DOHH2 (cell line): ENCODE measurements around the gene CRADD.

Source experiments
- H3F3A ChIP-seq: fragments of 200-600 bp; sonication (generic), shearing (Covaris generic); 2 replicates; pipeline ENCODE4 v1.6.0; 2016; ENCODE audit warnings: antibody characterized with exemption, mild to moderate bottlenecking; ENCODE audit not compliant: control insufficient read depth, insufficient read depth
- H3K27ac ChIP-seq: fragments of 200-600 bp; sonication (generic); 2 replicates; pipeline ENCODE4 v1.5.1; 2014; ENCODE audit warnings: low read depth, mild to moderate bottlenecking, low read length, moderate library complexity
- H3K27me3 ChIP-seq: fragments of 200-600 bp; sonication (generic); 2 replicates; pipeline ENCODE4 v1.6.1; 2014; ENCODE audit warnings: mild to moderate bottlenecking, low read length, mixed read lengths; ENCODE audit not compliant: control insufficient read depth
- H3K36me3 ChIP-seq: fragments of 200-600 bp; sonication (generic); 2 replicates; pipeline ENCODE4 v1.6.1; 2014; ENCODE audit warnings: mild to moderate bottlenecking, low read length, moderate library complexity, mixed read lengths; ENCODE audit not compliant: control insufficient read depth
- H3K4me1 ChIP-seq: fragments of 200-600 bp; sonication (generic); 2 replicates; pipeline ENCODE4 v1.6.1; 2014; ENCODE audit warnings: mild to moderate bottlenecking, low read length, mixed read lengths; ENCODE audit not compliant: control insufficient read depth
- H3K4me2 ChIP-seq: fragments of 200-600 bp; sonication (generic); 2 replicates; pipeline ENCODE4 v1.6.0; 2014; ENCODE audit warnings: mild to moderate bottlenecking, low read length, moderate library complexity
- H3K4me3 ChIP-seq: fragments of 200-600 bp; sonication (generic); 2 replicates; pipeline ENCODE4 v1.5.1; 2014; ENCODE audit warnings: mild to moderate bottlenecking, low read length, mixed read lengths
- H3K79me2 ChIP-seq: fragments of 200-600 bp; sonication (generic); 2 replicates; pipeline ENCODE4 v1.6.1; 2014; ENCODE audit warnings: mild to moderate bottlenecking, low read length, mixed read lengths; ENCODE audit not compliant: control insufficient read depth
- H3K9me2 ChIP-seq: fragments of 200-600 bp; sonication (generic); replicated peaks from 2 replicates; pipeline ENCODE4 v1.6.1; 2014; ENCODE audit warnings: mild to moderate bottlenecking, low read length, mixed read lengths; ENCODE audit not compliant: control insufficient read depth
- H3K9me3 ChIP-seq: fragments of 200-600 bp; sonication (generic); 2 replicates; pipeline ENCODE4 v1.6.1; 2014; ENCODE audit warnings: antibody characterized with exemption, low read length, mixed read lengths; ENCODE audit not compliant: control insufficient read depth, insufficient read depth
- H4K20me1 ChIP-seq: fragments of 200-600 bp; sonication (generic); 2 replicates; pipeline ENCODE4 v1.6.0; 2014; ENCODE audit warnings: low read depth, mild to moderate bottlenecking, antibody characterized with exemption, low read length, moderate library complexity; ENCODE audit not compliant: control insufficient read depth, insufficient read depth
- CTCF ChIP-seq: fragments of 200-600 bp; sonication (generic); IDR thresholded peaks from one replicate; pipeline ENCODE4 v1.5.1; 2014; ENCODE audit warnings: antibody characterized with exemption, mild to moderate bottlenecking, low read depth, low read length; ENCODE audit not compliant: poor library complexity, severe bottlenecking
- EZH2phosphoT487 ChIP-seq: fragments of 200-600 bp; sonication (generic); IDR thresholded peaks from 2 replicates; pipeline ENCODE4 v1.6.1; 2017; ENCODE audit warnings: borderline replicate concordance, mild to moderate bottlenecking, antibody characterized with exemption, low read length, moderate library complexity, mixed read lengths

Gene CRADD

GRCh38 chr12:93813186-93813585, 136.0 kb downstream of the CRADD start:
- Histone ChIP-seq H3K4me1 (no peaks in the 10 kb centered on the region), H3K27me3 (no peaks in the 10 kb centered on the region), H3K27ac (no peak overlapping the region), H3K4me3 (no peak overlapping the region), H3K9me3 (no peaks in the 10 kb centered on the region), H3F3A (no peaks in the 10 kb centered on the region), H3K9me2 (no peaks in the 10 kb centered on the region), H3K79me2 (no peaks in the 10 kb centered on the region), H3K36me3 (no peaks in the 10 kb centered on the region), H3K4me2 (no peak overlapping the region), H4K20me1 (no peaks in the 10 kb centered on the region)
- TF ChIP-seq CTCF (no peak), EZH2phosphoT487 (no peak)

- Histone ChIP-seq H3K9me3 (no peaks in the 10 kb centered on the region), H3K4me1 (no peaks in the 10 kb centered on the region), H3K36me3 (no peaks in the 10 kb centered on the region), H3K27me3 (no peaks in the 10 kb centered on the region), H3K79me2 (no peaks in the 10 kb centered on the region), H3K4me2 (no peak overlapping the region), H3F3A (no peaks in the 10 kb centered on the region), H3K9me2 (no peaks in the 10 kb centered on the region), H4K20me1 (no peaks in the 10 kb centered on the region), H3K27ac (no peak overlapping the region), H3K4me3 (no peak overlapping the region)
- TF ChIP-seq CTCF (no peak), EZH2phosphoT487 (no peak)
These were observed 137.0 kb downstream of the CRADD start for GRCh38 chr12:93813972-93814821.

GRCh38 chr12:93818488-93819049, 141.4 kb downstream of the CRADD start:
- no peak overlapping the region for H3K4me2 ChIP-seq
- no peaks in the 10 kb centered on the region for H3K4me1 ChIP-seq
- H3K4me3 ChIP-seq: no peak overlapping the region
- H3K36me3 ChIP-seq: no peaks in the 10 kb centered on the region
- H3K9me2 ChIP-seq: no peaks in the 10 kb centered on the region
- H3K27ac ChIP-seq: no peak overlapping the region
- no peaks in the 10 kb centered on the region for H3F3A ChIP-seq
- H3K27me3 ChIP-seq: no peaks in the 10 kb centered on the region
- H3K9me3 ChIP-seq: no peaks in the 10 kb centered on the region
- TF ChIP-seq CTCF (no peak), EZH2phosphoT487 (no peak)
- no peaks in the 10 kb centered on the region for H4K20me1 ChIP-seq
- no peaks in the 10 kb centered on the region for H3K79me2 ChIP-seq
